ENCODE results near the gene TET1.

- TF ChIP-seq POLR2AphosphoS5 (IDR thresholded peaks at IDR 0.05) = no peak
- TF ChIP-seq CTCF (IDR thresholded peaks at IDR 0.05) = no peak
- TF ChIP-seq POLR2A (IDR thresholded peaks at IDR 0.05) = no peak
Measured at GRCh38 chr10:68562661-68563570, 2.8 kb downstream of the TET1 start.
